Right kidney (tissue), 1 donor: ENCODE measurements around the gene RAD9B.
"Not testable (repeated sequence)": the region's sequence is repeated elsewhere in the genome, so short reads cannot be mapped to it uniquely, and the experiment has no call there.

ENCODE experiments used
- DNase-seq: peaks from one replicate; pipeline ENCODE4 v3.0.0-alpha.2; 2016

RAD9B gene

GRCh38 chr12:110528277-110528839 lies 26.2 kb downstream of the RAD9B start:
- no peak for DNase-seq

- DNase-seq, result no peak
Observed at GRCh38 chr12:110530511-110530910, 28.4 kb downstream of the RAD9B start.

GRCh38 chr12:110531741-110532333 lies 29.7 kb downstream of the RAD9B start:
- DNase-seq, result no peak

- no peak for DNase-seq
Observed at GRCh38 chr12:110532644-110533043, 30.5 kb downstream of the RAD9B start.

- no peak for DNase-seq
Observed at GRCh38 chr12:110533607-110534006, 31.5 kb downstream of the RAD9B start.

- no peak for DNase-seq
Observed at GRCh38 chr12:110534811-110535210, 32.7 kb downstream of the RAD9B start.

- no peak for DNase-seq
Observed at GRCh38 chr12:110536834-110537604, 34.9 kb downstream of the RAD9B start.

- no peak for DNase-seq
Observed at GRCh38 chr12:110537605-110538409, 35.7 kb downstream of the RAD9B start.

GRCh38 chr12:110538869-110539622 lies 36.9 kb downstream of the RAD9B start:
- no peak for DNase-seq

GRCh38 chr12:110540048-110540447 lies 37.9 kb downstream of the RAD9B start:
- DNase-seq, result no peak

GRCh38 chr12:110543252-110543959 lies 41.3 kb downstream of the RAD9B start:
- peak; percentile 31 for DNase-seq

GRCh38 chr12:110543965-110544364 lies 41.8 kb downstream of the RAD9B start:
- DNase-seq, result no peak

- not testable (repeated sequence) for DNase-seq
Observed at GRCh38 chr12:110545259-110545658, 43.1 kb downstream of the RAD9B start.

- no peak for DNase-seq
Observed at GRCh38 chr12:110545812-110546211, 43.7 kb downstream of the RAD9B start.

- DNase-seq, result no peak
Observed at GRCh38 chr12:110546339-110546738, 44.2 kb downstream of the RAD9B start.

GRCh38 chr12:110547090-110547489 lies 45.0 kb downstream of the RAD9B start:
- no peak for DNase-seq

- no peak for DNase-seq
Observed at GRCh38 chr12:110548678-110549077, 46.5 kb downstream of the RAD9B start.

GRCh38 chr12:110549716-110550115 lies 47.6 kb downstream of the RAD9B start:
- DNase-seq, result no peak

- no peak for DNase-seq
Observed at GRCh38 chr12:110550981-110551380, 48.9 kb downstream of the RAD9B start.
